ENCODE data around the gene SAT1.

DNA sequence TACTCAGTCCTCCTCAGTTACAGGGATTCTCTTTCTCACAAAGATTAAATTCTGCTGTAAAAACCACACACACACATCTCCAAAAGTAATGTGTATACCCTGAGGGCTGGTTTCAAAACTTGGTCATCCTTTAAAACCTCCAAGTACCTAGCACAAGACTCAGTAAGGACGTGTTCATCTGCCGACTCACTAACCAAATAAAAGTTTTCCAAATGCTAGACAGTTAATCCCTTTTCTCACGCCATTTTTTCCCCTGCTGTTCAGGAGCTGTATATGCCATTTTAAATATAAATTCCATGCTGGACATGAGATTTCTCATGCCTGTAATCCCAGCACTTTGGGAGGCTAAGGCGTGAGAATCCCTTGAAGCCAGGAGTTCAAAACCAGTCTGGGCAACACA lies 3.9 kb upstream of the SAT1 start:
- TF ChIP-seq, protein P1, sequence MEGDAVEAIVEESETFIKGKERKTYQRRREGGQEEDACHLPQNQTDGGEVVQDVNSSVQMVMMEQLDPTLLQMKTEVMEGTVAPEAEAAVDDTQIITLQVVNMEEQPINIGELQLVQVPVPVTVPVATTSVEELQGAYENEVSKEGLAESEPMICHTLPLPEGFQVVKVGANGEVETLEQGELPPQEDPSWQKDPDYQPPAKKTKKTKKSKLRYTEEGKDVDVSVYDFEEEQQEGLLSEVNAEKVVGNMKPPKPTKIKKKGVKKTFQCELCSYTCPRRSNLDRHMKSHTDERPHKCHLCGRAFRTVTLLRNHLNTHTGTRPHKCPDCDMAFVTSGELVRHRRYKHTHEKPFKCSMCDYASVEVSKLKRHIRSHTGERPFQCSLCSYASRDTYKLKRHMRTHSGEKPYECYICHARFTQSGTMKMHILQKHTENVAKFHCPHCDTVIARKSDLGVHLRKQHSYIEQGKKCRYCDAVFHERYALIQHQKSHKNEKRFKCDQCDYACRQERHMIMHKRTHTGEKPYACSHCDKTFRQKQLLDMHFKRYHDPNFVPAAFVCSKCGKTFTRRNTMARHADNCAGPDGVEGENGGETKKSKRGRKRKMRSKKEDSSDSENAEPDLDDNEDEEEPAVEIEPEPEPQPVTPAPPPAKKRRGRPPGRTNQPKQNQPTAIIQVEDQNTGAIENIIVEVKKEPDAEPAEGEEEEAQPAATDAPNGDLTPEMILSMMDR (IDR thresholded peaks at IDR 0.05): no peak
- no peak for TF ChIP-seq POLR2A (IDR thresholded peaks at IDR 0.05)
